Measurements from ENCODE around the gene SLC15A4.
"Not testable (repeated sequence)": the region's sequence is repeated elsewhere in the genome, so short reads cannot be mapped to it uniquely, and the experiment has no call there.

SLC15A4 gene

DNA sequence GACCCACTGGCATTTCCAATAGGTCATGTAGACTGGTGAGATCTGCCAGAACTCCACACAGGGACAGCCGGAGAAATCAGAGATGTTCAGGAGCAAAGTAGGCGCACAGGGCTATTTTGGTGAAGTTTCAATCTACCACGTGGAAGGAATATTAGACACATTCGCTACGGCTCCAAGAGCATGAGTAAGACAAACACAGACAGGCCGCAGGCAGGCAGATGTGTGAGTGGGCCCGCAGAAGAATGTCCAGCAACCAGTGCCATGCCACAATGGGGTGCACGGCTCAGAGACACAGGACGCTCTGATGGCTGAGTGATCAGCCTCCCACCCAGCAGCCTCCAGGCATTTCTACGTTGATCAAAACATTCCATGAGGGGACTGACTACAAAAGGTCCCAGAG is 10.4 kb downstream of the SLC15A4 start:
- DNase-seq = no peak

GRCh38 chr12:128811806-128812205 is 12.0 kb downstream of the SLC15A4 start:
- DNase-seq = no peak

DNA sequence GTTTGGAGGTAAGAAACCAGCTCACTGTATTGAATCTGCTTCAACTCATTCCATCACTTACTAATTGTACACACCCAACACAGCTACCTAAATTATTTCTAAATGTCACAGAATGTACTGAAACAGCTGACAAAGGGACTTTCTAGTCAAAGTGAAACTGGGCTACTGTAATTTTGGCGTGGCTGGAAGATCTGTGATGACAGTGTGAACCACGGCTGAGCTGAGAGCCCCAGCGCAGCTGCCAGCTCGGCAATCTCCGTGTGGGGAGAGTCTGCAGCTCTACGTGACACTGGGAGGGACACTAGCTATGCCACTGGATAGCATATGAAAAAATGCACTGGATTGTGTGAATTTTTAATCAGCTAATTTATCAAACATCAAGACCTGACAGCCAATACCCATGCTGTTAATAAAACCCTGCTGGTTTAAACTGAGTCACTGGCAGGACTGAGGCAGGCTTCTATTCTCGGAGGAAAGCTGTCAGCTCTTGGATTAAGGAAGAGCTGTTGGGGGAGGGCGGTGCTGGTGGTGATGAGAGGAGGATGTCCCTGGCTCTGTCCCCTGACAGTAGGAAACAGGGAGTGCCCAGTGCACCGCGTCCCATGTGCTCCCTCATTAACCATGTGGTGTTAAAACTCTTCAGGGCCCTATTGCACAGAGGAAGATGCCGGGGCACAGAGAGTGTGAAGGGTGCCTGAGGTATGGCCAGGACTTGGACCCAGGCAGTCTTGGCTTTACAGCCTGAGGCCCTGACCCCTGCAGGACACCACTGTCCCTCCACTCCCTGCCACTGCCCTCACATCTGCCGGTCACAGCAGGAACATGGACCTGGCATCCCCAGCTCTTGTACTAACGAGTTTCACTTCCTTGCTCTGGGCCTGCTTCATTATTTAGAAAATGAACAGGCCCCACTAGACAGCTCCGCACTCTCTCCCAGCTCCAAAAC is 13.3 kb downstream of the SLC15A4 start:
- DNase-seq = no peak

DNA sequence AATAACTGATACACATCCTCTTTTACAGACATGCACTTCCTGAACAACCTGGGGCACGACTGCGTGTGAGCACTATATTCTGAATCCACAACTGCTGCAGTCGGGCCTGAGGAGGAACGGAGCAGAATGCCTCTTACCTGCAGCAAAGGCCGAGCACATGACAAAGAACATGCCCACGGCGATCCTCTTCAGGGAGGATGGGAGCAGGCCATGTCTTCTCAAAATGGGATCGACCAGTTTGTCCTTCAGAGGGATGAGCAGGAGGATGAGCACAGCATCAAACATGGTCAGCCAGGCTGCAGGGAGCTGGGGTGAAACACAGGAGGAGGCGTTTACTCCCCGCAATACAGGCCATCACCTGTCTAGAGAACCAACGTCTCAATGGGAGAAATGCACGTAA is 15.1 kb downstream of the SLC15A4 start:
- DNase-seq = no peak

GRCh38 chr12:128807161-128807724 is 16.5 kb downstream of the SLC15A4 start:
- no peak for DNase-seq

DNA sequence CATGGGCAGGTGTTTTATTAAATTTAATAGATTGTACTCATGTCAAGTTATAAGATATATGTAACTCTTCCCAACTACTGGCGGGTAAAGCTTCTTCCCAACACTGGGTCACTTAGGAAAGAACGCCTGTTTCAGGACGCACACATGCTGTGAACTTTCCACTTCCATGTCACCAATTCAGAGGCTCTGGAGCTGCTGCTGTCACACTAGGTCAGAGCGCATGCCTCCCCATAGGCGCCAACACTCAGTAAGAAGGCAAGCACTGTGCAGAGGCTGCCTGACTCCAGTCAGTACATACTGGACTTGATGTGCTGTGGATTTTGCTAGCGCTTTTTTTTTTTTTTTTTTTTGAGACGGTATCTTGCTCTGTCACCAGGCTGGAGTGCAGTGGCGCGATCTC is 17.2 kb downstream of the SLC15A4 start:
- DNase-seq = no peak

DNA sequence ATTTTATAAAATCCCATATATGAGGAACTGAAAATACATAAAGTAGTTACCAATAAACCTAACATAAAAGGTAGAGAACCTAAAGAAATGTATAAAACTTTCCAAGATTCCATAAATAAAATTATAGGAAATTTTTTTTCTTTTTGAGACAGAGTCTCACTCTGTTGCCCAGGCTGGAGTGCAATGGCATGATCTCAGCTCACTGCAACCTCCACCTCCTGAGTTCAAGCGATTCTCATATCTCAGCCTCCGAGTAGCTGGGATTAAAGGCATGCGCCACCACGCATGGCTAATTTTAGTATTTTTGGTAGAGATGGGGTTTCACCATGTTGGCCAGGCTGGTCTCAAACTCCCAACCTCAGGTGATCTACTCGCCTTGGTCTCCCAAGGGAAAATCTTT is 18.4 kb downstream of the SLC15A4 start:
- not testable (repeated sequence) for DNase-seq

GRCh38 chr12:128804762-128805161 is 19.0 kb downstream of the SLC15A4 start:
- DNase-seq = no peak

DNA sequence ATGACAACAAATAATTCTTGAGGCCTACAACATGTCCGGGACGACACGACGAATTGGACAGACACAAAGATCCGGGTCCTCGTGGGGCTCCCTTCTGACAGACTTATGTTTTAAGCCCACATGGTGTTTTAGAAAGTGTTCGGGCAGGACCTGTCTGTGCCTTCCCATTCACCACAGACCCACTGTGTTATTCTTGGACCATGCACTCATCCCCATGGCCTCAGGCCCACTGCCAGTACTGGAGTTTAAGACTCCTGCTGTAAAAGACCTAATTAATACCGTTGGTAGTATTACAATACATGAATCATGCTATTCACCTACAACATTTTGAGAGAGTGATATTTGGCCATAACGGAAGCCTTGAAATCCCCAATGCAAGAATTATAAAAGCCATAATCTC is 20.0 kb downstream of the SLC15A4 start:
- DNase-seq = no peak

- DNase-seq = no peak
These were observed 21.0 kb downstream of the SLC15A4 start for GRCh38 chr12:128802756-128803155.

DNA sequence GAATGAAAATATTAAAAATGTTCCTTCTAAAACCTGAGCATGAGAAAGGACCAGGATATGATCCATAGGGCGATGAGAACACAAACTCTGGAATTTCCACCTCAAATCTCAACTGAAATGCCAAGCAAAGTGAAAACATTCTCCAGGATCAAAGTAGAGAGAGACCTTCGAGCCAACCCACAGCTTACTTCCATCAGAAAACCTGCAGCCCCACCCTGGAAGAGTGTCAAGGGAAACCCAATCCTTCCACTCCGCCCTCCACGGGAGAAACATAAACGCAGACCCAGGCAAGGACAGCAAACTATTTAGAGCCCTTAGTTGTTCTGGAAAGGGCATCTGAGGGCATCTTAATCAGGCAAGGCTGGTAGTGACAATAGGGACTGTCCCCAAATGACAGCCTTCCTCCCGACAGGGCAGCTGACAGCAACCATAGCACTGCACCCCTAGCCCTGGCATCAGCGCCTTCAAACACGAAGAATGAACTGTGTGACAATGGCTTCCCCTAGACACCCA is 21.8 kb downstream of the SLC15A4 start:
- DNase-seq = no peak

GRCh38 chr12:128800606-128801005 is 23.2 kb downstream of the SLC15A4 start:
- no peak for DNase-seq

- DNase-seq = no peak
These were observed 25.0 kb downstream of the SLC15A4 start for GRCh38 chr12:128798571-128799341.

DNA sequence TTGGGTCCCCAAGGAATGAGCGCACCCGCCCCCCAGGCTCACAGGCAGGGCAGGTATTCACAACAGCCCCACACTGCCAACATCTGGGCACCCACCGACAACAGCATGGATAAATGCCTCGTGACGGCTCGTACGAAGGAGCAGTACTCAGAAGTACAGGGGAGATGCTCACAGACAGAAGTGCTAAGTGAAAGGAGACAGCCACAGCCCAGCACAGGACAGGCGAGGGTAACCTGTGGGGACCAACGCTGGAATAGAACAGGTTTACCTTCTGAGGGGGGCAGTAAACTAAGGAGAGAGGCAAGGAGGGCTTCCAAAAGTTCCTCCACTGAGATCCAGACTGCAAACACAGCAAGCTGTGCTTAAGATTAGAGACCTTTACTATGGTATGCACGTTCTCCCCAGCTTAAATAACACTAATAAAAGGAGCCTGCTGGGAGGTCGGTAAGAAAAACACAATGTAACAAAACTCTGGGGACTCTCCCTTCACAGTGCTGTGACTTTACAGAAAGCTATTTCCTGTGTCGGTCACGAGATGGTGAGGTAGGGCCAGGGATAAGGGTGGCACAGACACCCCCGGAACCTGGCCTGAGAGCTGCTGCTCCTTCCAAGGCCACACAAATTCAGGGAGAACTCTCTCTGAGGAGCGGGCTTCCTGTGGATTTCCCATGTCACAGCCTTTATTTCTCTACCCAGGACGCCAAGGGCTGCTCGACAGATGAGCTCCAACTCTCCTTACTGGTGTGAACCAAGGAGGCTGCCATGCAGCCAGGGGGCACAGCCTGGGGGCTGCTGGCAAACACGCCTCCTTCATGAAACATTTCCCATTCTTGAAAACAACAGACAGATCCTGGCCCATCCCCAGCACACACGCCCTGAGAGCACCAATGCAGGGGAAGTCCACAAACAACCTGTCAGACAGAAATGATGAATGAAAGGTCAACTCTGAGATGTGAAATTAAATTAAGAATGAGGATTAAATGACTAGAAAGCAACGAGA is 26.3 kb downstream of the SLC15A4 start:
- DNase-seq = no peak

GRCh38 chr12:128796439-128797118 is 27.2 kb downstream of the SLC15A4 start:
- DNase-seq = no peak

DNA sequence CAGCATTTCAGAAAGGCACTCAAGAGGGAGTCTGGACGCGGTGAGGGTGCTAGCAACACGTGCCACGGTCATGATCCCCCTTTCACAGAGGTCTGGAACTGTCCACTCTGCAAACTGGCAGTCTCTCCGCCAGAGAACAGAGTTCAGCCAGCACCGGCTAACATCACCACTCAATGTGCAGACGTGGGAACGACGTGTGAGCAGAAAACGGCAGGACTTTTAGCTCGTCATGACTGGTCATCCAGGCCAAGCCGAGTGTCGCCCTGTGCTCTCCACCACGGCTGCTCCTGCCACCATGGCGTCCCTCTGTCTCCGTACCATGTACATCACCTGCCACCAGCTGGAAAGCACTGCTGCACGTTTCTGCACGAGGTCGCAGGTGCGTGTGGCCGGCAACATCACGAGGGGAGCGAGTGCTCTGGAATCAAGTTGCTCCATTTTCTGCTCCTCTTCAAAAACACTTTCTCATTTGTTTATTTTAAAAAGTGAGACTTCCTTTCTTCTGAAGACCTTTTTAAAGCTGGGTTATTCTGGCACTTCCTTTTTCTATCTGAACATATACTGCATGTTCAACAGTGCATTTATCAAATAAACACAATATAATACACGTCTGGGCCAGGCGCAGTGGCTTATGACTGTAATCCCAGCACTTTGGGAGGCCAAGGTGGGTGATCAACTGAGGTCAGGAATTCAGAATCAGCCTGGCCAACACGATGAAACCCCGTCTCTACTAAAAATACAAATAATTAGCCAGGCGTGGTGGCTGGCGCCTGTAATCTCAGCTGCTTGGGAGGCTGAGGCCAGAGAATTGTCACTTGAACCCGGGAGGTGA is 28.0 kb downstream of the SLC15A4 start:
- no peak for DNase-seq

- no peak for DNase-seq
These were observed 28.9 kb downstream of the SLC15A4 start for GRCh38 chr12:128794661-128795529.

- DNase-seq = no peak
These were observed 30.1 kb downstream of the SLC15A4 start for GRCh38 chr12:128793701-128794100.

GRCh38 chr12:128792881-128793280 is 30.9 kb downstream of the SLC15A4 start:
- no peak for DNase-seq

DNA sequence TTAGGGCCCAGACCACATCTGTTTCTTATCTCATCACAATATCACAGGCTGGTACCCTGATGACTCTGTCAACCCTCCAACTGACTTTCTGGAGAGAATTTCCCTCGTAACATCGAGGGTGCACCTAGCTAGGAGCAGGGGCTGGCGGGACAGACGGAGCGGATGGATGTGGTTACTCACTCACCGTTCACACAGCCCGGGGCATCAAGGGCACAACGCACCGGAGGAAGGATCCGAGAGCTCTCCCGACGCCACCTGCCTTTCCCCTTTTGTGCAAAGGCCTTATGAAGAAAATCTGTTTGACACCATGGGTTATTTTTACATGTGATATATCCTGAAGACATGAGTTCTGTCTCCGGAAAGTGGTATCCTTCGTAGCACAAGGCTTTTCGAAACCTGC is 31.4 kb downstream of the SLC15A4 start:
- DNase-seq = no peak

Data from NCI-H2029 treated with DMSO at 0.1 percent for 48 hours (cell line).